ENCODE measurements around the gene CDH7. TPM values are rescaled to one million over a fixed set of nuclear protein-coding genes. Genes with fewer than 3 reads are reported as not detected.

The CDH7 gene
- total RNA-seq, 1 donor: not detected

- Histone ChIP-seq H3K27ac (ENCODE audit: low read depth, low read length) (no peak overlapping the region), H3K4me3 (ENCODE audit: insufficient read depth, low read length) (no peak overlapping the region), H3K9me3 (ENCODE audit: low read depth, low read length) (peaks cover 3% of the 10 kb centered on the region), H3K4me1 (ENCODE audit: insufficient read depth, low read length) (no peaks in the 10 kb centered on the region), H3K4me2 (ENCODE audit: insufficient read depth, low read length) (no peak overlapping the region), H3K36me3 (ENCODE audit: insufficient read depth, low read length) (no peaks in the 10 kb centered on the region), H3K27me3 (ENCODE audit: insufficient read depth, low read length) (no peaks in the 10 kb centered on the region), H4K20me1 (ENCODE audit: insufficient read depth, low read length) (no peaks in the 10 kb centered on the region), H3K79me2 (ENCODE audit: insufficient read depth, low read length) (no peaks in the 10 kb centered on the region), H2AFZ (ENCODE audit: low read length) (no peak overlapping the region)
- DNase-seq (ENCODE audit: insufficient read length, low spot score, missing footprints): no peak
- no peak for TF ChIP-seq CTCF (IDR thresholded peaks at IDR 0.05; ENCODE audit: extremely low read depth, low read depth, low read length)
Observed at GRCh38 chr18:65821911-65822310, 71.1 kb downstream of the CDH7 start.

- Histone ChIP-seq H3K27me3 (ENCODE audit: insufficient read depth, low read length) (no peaks in the 10 kb centered on the region), H3K27ac (ENCODE audit: low read depth, low read length) (no peak overlapping the region), H3K79me2 (ENCODE audit: insufficient read depth, low read length) (no peaks in the 10 kb centered on the region), H2AFZ (ENCODE audit: low read length) (no peak overlapping the region), H3K4me1 (ENCODE audit: insufficient read depth, low read length) (no peaks in the 10 kb centered on the region), H3K36me3 (ENCODE audit: insufficient read depth, low read length) (no peaks in the 10 kb centered on the region), H3K4me2 (ENCODE audit: insufficient read depth, low read length) (no peak overlapping the region), H4K20me1 (ENCODE audit: insufficient read depth, low read length) (no peaks in the 10 kb centered on the region), H3K4me3 (ENCODE audit: insufficient read depth, low read length) (no peak overlapping the region), H3K9me3 (ENCODE audit: low read depth, low read length) (no peaks in the 10 kb centered on the region)
- DNase-seq (ENCODE audit: insufficient read length, low spot score, missing footprints): no peak
- no peak for TF ChIP-seq CTCF (IDR thresholded peaks at IDR 0.05; ENCODE audit: extremely low read depth, low read depth, low read length)
Observed at GRCh38 chr18:65822826-65823225, 72.0 kb downstream of the CDH7 start.

DNA sequence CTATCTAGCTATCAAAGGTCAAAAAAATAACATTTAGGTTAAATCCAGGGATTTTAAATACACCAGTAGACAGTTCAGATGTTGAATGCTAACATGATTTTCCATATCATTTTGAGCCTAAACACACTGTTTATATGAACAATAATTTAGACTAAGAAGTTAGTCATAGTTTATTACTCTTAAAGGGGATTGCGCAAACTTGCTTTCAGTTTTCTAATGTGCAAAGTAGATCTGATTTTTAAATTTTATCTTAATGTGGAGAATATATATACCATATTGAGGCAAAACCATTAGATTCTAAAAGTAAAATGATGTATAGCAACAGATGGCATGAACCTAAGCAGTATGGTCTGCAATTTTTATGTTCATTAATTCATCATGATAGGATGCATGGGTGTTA, 76.6 kb downstream of the CDH7 start:
- no peak for DNase-seq (ENCODE audit: insufficient read length, low spot score, missing footprints)

DNA sequence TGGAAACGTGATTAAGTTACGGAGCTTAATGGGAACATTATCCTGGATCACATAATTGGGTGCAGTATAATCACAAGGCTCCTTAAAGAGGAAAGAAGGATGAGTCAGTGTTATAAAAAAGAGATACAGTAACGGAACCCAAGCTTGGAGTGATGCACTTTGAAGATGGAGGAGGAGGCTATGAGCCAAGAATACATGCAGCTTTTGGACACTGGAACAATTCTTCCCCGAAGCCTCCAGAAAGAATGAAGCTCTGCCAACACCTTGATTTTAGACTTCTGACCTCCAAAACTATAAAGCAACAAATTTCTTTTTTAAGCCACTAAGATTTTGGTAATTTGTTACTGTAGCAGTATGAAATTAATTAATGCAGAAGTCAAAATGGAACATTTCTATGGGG, 85.1 kb downstream of the CDH7 start:
- H3K27ac ChIP-seq (ENCODE audit: low read depth, low read length): no peak overlapping the region
- no peaks in the 10 kb centered on the region for H3K79me2 ChIP-seq (ENCODE audit: insufficient read depth, low read length)
- H2AFZ ChIP-seq (ENCODE audit: low read length): no peak overlapping the region
- DNase-seq (ENCODE audit: insufficient read length, low spot score, missing footprints): no peak
- no peaks in the 10 kb centered on the region for H4K20me1 ChIP-seq (ENCODE audit: insufficient read depth, low read length)
- H3K36me3 ChIP-seq (ENCODE audit: insufficient read depth, low read length): no peaks in the 10 kb centered on the region
- no peak overlapping the region for H3K4me2 ChIP-seq (ENCODE audit: insufficient read depth, low read length)
- TF ChIP-seq CTCF (IDR thresholded peaks at IDR 0.05; ENCODE audit: extremely low read depth, low read depth, low read length): no peak
- no peaks in the 10 kb centered on the region for H3K4me1 ChIP-seq (ENCODE audit: insufficient read depth, low read length)
- H3K9me3 ChIP-seq (ENCODE audit: low read depth, low read length): peaks cover 2% of the 10 kb centered on the region
- no peaks in the 10 kb centered on the region for H3K27me3 ChIP-seq (ENCODE audit: insufficient read depth, low read length)
- no peak overlapping the region for H3K4me3 ChIP-seq (ENCODE audit: insufficient read depth, low read length)

More for the DNA sequence above, 76.6 kb downstream of the CDH7 start:
- TF ChIP-seq CTCF (IDR thresholded peaks at IDR 0.05; ENCODE audit: extremely low read depth, low read depth, low read length): no peak
- no peaks in the 10 kb centered on the region for H3K4me1 ChIP-seq (ENCODE audit: insufficient read depth, low read length)
- no peaks in the 10 kb centered on the region for H3K79me2 ChIP-seq (ENCODE audit: insufficient read depth, low read length)
- H3K9me3 ChIP-seq (ENCODE audit: low read depth, low read length): no peaks in the 10 kb centered on the region
- H3K4me2 ChIP-seq (ENCODE audit: insufficient read depth, low read length): no peak overlapping the region
- H4K20me1 ChIP-seq (ENCODE audit: insufficient read depth, low read length): no peaks in the 10 kb centered on the region
- H3K27ac ChIP-seq (ENCODE audit: low read depth, low read length): no peak overlapping the region
- no peaks in the 10 kb centered on the region for H3K36me3 ChIP-seq (ENCODE audit: insufficient read depth, low read length)
- H2AFZ ChIP-seq (ENCODE audit: low read length): no peak overlapping the region
- no peak overlapping the region for H3K4me3 ChIP-seq (ENCODE audit: insufficient read depth, low read length)
- H3K27me3 ChIP-seq (ENCODE audit: insufficient read depth, low read length): no peaks in the 10 kb centered on the region

All from osteoblast (primary cell).